HepG2 (cell line): ENCODE data around the gene EXTL2. TPM values are rescaled to one million over a fixed set of nuclear protein-coding genes. Genes with fewer than 3 reads are reported as not detected.

Experiments used
- ATAC-seq: fragments of 200-7000 bp; cut with Tn5 transposase; 3 replicates; pipeline ENCODE4 v1.9.1; 2020; ENCODE audit warnings: mild to moderate bottlenecking, moderate library complexity
- BruUV-seq: library from RNA; stranded (reverse); fragments of 400-500 nt; replicated peaks from 2 replicates; lab custom pipeline; 2021; lab: Mats Ljungman, UMichigan
- CTCF ChIA-PET: fragments of 300-600 bp; formaldehyde crosslinking; extraction: SDS; loops from one replicate; lab custom pipeline; 2021; ENCODE audit warnings: low total read pairs, inconsistent platforms, low intra/inter-chr PET ratio; lab: Yijun Ruan, JAX
- POLR2A ChIA-PET: fragments of 350-600 bp; sonication (Branson Sonifier 250); formaldehyde crosslinking; loops from one replicate; lab custom pipeline; 2020; ENCODE audit warnings: antibody characterized with exemption, inconsistent platforms; lab: Yijun Ruan, JAX
- DNase-seq: peaks from one replicate; pipeline ENCODE4 v3.0.0-alpha.2; 2015; ENCODE audit warnings: low spot score
- FAIRE-seq: peaks from 3 replicates; lab custom pipeline; 2011; peaks lifted over from hg19 to GRCh38; lab: Jason Lieb, UNC
- H2AFZ ChIP-seq: one replicate; pipeline ENCODE4 v1.6.1; 2011; ENCODE audit warnings: low read length, inconsistent platforms
- H3K27ac ChIP-seq: fragments of 300-600 bp; 3 replicates; pipeline ENCODE4 v1.8.0; 2011; ENCODE audit warnings: mixed run types, mild to moderate bottlenecking, mixed read lengths, low read length, inconsistent platforms; ENCODE audit not compliant: insufficient read depth; ENCODE audit errors: extremely low read length
- H3K27me3 ChIP-seq, 2 experiments: fragments of 200-600 bp in 1 of 2; 2 replicates in 1 of 2; 3 replicates in 1 of 2; pipeline versions ENCODE4 v1.6.0 to v1.8.0; 2011; ENCODE audit warnings: low read length in 2 of 2, mild to moderate bottlenecking in 2 of 2, moderate library complexity in 2 of 2, inconsistent platforms in 1 of 2; ENCODE audit not compliant: insufficient read depth in 2 of 2, control insufficient read depth in 1 of 2
- H3K36me3 ChIP-seq, 2 experiments: fragments of 200-600 bp in 1 of 2; replicated peaks in 1 of 2; 2 replicates in 1 of 2; 3 replicates in 1 of 2; pipeline versions ENCODE4 v1.5.1 to v1.8.0; 2011; ENCODE audit warnings: low read length in 2 of 2, inconsistent platforms in 1 of 2; ENCODE audit not compliant: insufficient read depth in 2 of 2, control insufficient read depth in 1 of 2
- H3K4me1 ChIP-seq: 2 replicates; pipeline ENCODE4 v1.5.1; 2012; ENCODE audit warnings: low read length, inconsistent platforms; ENCODE audit not compliant: insufficient read depth
- H3K4me2 ChIP-seq: 2 replicates; pipeline ENCODE4 v1.6.0; 2011; ENCODE audit warnings: low read depth, low read length, inconsistent platforms
- H3K4me3 ChIP-seq, 3 experiments: fragments of 200-600 bp in 1 of 3; sonication (generic), shearing (Covaris generic) in 1 of 3; replicated peaks in 1 of 3; 2 replicates each; pipeline ENCODE4 v1.5.1; 2011 to 2016; ENCODE audit warnings: low read length in 3 of 3, inconsistent platforms in 2 of 3, low read depth in 2 of 3, mild to moderate bottlenecking in 2 of 3, control low read depth in 1 of 3, mixed read lengths in 1 of 3; ENCODE audit not compliant: insufficient read depth in 1 of 3
- H3K79me2 ChIP-seq: one replicate; pipeline ENCODE4 v1.6.1; 2011; ENCODE audit warnings: low read length, inconsistent platforms; ENCODE audit not compliant: insufficient read depth
- H3K9ac ChIP-seq: 2 replicates; pipeline ENCODE4 v1.6.0; 2011; ENCODE audit warnings: mild to moderate bottlenecking, low read depth, low read length, inconsistent platforms; ENCODE audit not compliant: insufficient read depth
- H3K9me3 ChIP-seq: 2 replicates; pipeline ENCODE4 v1.5.1; 2012; ENCODE audit warnings: mild to moderate bottlenecking, low read length
- H4K20me1 ChIP-seq: 2 replicates; pipeline ENCODE4 v1.6.0; 2011; ENCODE audit warnings: inconsistent platforms, mild to moderate bottlenecking, low read length, moderate library complexity; ENCODE audit not compliant: insufficient read depth
- ATF2 ChIP-seq: sonication (generic); formaldehyde crosslinking; IDR thresholded peaks from 2 replicates; pipeline ENCODE4 v1.4.0; 2020; ENCODE audit warnings: missing genetic modification reagents
- BRCA1 ChIP-seq: sonication (generic); formaldehyde crosslinking; IDR thresholded peaks from 2 replicates; pipeline ENCODE4 v1.4.0; 2020; ENCODE audit warnings: missing genetic modification reagents
- EED ChIP-seq: sonication (generic); formaldehyde crosslinking; IDR thresholded peaks from 2 replicates; pipeline ENCODE4 v1.5.0; 2020; ENCODE audit warnings: mild to moderate bottlenecking, missing genetic modification reagents
- HNF4G ChIP-seq, 2 experiments: sonication (generic) in 1 of 2; formaldehyde crosslinking in 1 of 2; IDR thresholded peaks; 2 replicates each; pipeline versions ENCODE4 v1.4.0 to v1.6.1; 2011 to 2020; ENCODE audit warnings: borderline replicate concordance in 2 of 2, low read depth in 2 of 2, mild to moderate bottlenecking in 2 of 2, low read length in 1 of 2, missing genetic modification reagents in 1 of 2, moderate library complexity in 1 of 2
- RBFOX2 ChIP-seq: fragments of 200-400 bp; formaldehyde crosslinking; IDR thresholded peaks from 2 replicates; pipeline ENCODE4 v1.6.1; 2017; ENCODE audit warnings: low read depth, mild to moderate bottlenecking, low read length
- SIX4 ChIP-seq: sonication (generic); formaldehyde crosslinking; IDR thresholded peaks from 2 replicates; pipeline ENCODE4 v1.4.0; 2020; ENCODE audit warnings: missing genetic modification reagents
- ZFP36L1 ChIP-seq: sonication (generic); formaldehyde crosslinking; IDR thresholded peaks from 2 replicates; pipeline ENCODE4 v1.8.0; 2022; ENCODE audit warnings: mild to moderate bottlenecking, missing genetic modification reagents, moderate library complexity
- WGBS: methylation state at CpG from one replicate; pipeline ENCODE4 v1.1.6; 2017; ENCODE audit warnings: low lambda C conversion rate; 5-methylcytosine and 5-hydroxymethylcytosine counted together
- in situ Hi-C: cut with HindIII; loops from 2 replicates; pipeline ENCODE4 v1.10.0; 2017; ENCODE audit warnings: low pct_unique_long_range_greater_than_20kb; ENCODE audit not compliant: extremely low pct_ligation_motif_present
- intact Hi-C: fragments of 100-400 bp; cut with micrococcal nuclease; formaldehyde crosslinking; loops from one replicate; pipeline ENCODE4 v1.10.0; 2022; ENCODE audit not compliant: unreplicated experiment
- polyA plus RNA-seq, 8 experiments: library from polyadenylated mRNA; depleted of rRNA in 3 of 8; stranded (reverse) in 7 of 8; unstranded in 1 of 8; fragments of >200 nt; fragmentation: Illumina TruSeq in 4 of 8; extraction: Trizol in 4 of 8; gene quantifications; 2 replicates each; pipeline versions ENCODE4 v1.2.1 to v1.2.3, GENCODE V29; 2011 to 2016; ENCODE audit warnings: low read depth in 4 of 8, missing spikeins in 1 of 8, mixed read lengths in 1 of 8; ENCODE audit not compliant: insufficient read depth in 1 of 8
- total RNA-seq, 5 experiments: library from RNA; depleted of rRNA; stranded (reverse); fragments of >200 nt; fragmentation: Illumina TruSeq; extraction: Trizol; gene quantifications; 2 replicates each; pipeline ENCODE4 v1.2.3, GENCODE V29; 2016; ENCODE audit warnings: low read depth in 1 of 5
- TF ChIP-seq, protein P1 (sequence below): sonication (generic); formaldehyde crosslinking; IDR thresholded peaks from 2 replicates; pipeline ENCODE4 v1.5.1; 2020; ENCODE audit warnings: mild to moderate bottlenecking, missing genetic modification reagents, borderline replicate concordance

The EXTL2 gene
- total and polyA plus RNA-seq, 2 of the 13 experiments (the other 11 are each of a cell fraction or from before 2014, with no cell fraction given) = 22.0 to 23.5 TPM

DNA sequence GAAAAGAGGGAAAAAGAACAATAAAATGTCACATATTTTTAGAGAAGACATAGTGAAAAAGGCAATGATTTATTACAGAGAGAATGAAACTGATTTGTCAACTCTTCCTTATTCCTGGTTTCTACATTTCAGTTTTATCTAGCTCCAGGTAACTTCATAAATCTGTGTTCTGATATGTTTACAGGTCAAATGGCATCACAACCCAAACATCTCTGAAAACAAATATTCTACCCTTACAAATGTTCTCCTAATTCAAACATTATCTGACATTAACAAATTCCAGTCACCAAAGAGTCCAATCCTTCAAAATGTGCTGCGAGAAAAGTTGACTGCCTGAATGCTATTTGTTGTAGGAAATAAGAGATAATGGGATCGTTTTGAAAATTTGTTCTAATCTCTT, 20.2 kb downstream of the EXTL2 start:
- Histone ChIP-seq H3K27ac (no peak overlapping the region), H3K36me3 (peaks cover 0 to 7% of the 10 kb centered on the region in 2 experiments; a peak in 3 of 5 replicates), H3K4me3 (no peak overlapping the region), H3K9ac (no peak overlapping the region), H3K27me3 (no peaks in the 10 kb centered on the region), H3K9me3 (no peaks in the 10 kb centered on the region), H3K79me2 (no peaks in the 10 kb centered on the region), H3K4me1 (no peaks in the 10 kb centered on the region), H2AFZ (no peak overlapping the region), H4K20me1 (no peaks in the 10 kb centered on the region), H3K4me2 (no peak overlapping the region)
- TF ChIP-seq BRCA1 (CRISPR knock-in tag) (no peak), ZFP36L1 (CRISPR knock-in tag) (no peak), HNF4G (IDR thresholded peaks at IDR 0.05; ENCODE audit: borderline replicate concordance, low read depth, low read length) (no peak), HNF4G (CRISPR knock-in tag; IDR thresholded peaks at IDR 0.05; ENCODE audit: borderline replicate concordance, low read depth) (no peak), RBFOX2 (no peak), EED (no peak), ATF2 (CRISPR knock-in tag) (no peak), SIX4 (CRISPR knock-in tag) (no peak)
- TF ChIP-seq, protein P1, sequence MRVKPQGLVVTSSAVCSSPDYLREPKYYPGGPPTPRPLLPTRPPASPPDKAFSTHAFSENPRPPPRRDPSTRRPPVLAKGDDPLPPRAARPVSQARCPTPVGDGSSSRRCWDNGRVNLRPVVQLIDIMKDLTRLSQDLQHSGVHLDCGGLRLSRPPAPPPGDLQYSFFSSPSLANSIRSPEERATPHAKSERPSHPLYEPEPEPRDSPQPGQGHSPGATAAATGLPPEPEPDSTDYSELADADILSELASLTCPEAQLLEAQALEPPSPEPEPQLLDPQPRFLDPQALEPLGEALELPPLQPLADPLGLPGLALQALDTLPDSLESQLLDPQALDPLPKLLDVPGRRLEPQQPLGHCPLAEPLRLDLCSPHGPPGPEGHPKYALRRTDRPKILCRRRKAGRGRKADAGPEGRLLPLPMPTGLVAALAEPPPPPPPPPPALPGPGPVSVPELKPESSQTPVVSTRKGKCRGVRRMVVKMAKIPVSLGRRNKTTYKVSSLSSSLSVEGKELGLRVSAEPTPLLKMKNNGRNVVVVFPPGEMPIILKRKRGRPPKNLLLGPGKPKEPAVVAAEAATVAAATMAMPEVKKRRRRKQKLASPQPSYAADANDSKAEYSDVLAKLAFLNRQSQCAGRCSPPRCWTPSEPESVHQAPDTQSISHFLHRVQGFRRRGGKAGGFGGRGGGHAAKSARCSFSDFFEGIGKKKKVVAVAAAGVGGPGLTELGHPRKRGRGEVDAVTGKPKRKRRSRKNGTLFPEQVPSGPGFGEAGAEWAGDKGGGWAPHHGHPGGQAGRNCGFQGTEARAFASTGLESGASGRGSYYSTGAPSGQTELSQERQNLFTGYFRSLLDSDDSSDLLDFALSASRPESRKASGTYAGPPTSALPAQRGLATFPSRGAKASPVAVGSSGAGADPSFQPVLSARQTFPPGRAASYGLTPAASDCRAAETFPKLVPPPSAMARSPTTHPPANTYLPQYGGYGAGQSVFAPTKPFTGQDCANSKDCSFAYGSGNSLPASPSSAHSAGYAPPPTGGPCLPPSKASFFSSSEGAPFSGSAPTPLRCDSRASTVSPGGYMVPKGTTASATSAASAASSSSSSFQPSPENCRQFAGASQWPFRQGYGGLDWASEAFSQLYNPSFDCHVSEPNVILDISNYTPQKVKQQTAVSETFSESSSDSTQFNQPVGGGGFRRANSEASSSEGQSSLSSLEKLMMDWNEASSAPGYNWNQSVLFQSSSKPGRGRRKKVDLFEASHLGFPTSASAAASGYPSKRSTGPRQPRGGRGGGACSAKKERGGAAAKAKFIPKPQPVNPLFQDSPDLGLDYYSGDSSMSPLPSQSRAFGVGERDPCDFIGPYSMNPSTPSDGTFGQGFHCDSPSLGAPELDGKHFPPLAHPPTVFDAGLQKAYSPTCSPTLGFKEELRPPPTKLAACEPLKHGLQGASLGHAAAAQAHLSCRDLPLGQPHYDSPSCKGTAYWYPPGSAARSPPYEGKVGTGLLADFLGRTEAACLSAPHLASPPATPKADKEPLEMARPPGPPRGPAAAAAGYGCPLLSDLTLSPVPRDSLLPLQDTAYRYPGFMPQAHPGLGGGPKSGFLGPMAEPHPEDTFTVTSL (CRISPR knock-in tag) = no peak
- ChIA-PET POLR2A (no interaction called here), CTCF (no interaction called here)
- intact Hi-C loops (no loop called here), in situ Hi-C loops (loop anchor here (25.0 kb wide), 1 partner anchor 1062 kb away; no protein-coding TSS in a partner anchor)
- 81% methylated on average over 2 of the region's 2 CpGs for WGBS
- BruUV-seq = no TSS peak
- FAIRE-seq (no peak), DNase-seq (no peak), ATAC-seq (no peak)
